B cell (primary cell): Measurements from ENCODE around the gene GAP43. TPM values are rescaled to one million over a fixed set of nuclear protein-coding genes. Genes with fewer than 3 reads are reported as not detected.
A peak's percentile ranks its signal among the peaks of the same experiment; 100 is the strongest.

ENCODE experiments used
- ATAC-seq: fragments of 200-7000 bp; cut with Tn5 transposase; one replicate; pipeline ENCODE4 v1.10.0; 2021; ENCODE audit warnings: low read depth, mild to moderate bottlenecking, moderate number of reproducible peaks, moderate library complexity
- CTCF ChIA-PET: fragments of 350-600 bp; sonication (Branson Sonifier 250); formaldehyde crosslinking; loops from one replicate; lab custom pipeline; 2021; ENCODE audit warnings: antibody characterized with exemption, inconsistent platforms; lab: Charles Lee
- POLR2A ChIA-PET: fragments of 350-600 bp; sonication (Branson Sonifier 250); formaldehyde crosslinking; loops from one replicate; lab custom pipeline; 2021; ENCODE audit warnings: antibody characterized with exemption; lab: Charles Lee
- DNase-seq: peaks from one replicate; pipeline ENCODE4 v3.0.0; 2013
- H2AFZ ChIP-seq: 2 replicates; pipeline ENCODE4 v1.6.1; 2012; ENCODE audit warnings: mild to moderate bottlenecking, low read depth, low read length; ENCODE audit not compliant: insufficient read depth, poor library complexity, severe bottlenecking
- H3K27ac ChIP-seq, 2 donors: 1 replicate in 1 of 2; 2 replicates in 1 of 2; pipeline ENCODE4 v1.5.1; 2012 to 2013; ENCODE audit warnings: low read length in 2 of 2, mild to moderate bottlenecking in 2 of 2, moderate library complexity in 1 of 2
- H3K27me3 ChIP-seq, 4 experiments: fragments of 200-600 bp in 1 of 4; sonication (generic) in 1 of 4; replicated peaks in 1 of 4; 1 replicate in 2 of 4; 2 replicates in 2 of 4; pipeline versions ENCODE4 v1.6.1 to v1.7.0; 2013 to 2016; ENCODE audit warnings: low read length in 3 of 4, mild to moderate bottlenecking in 2 of 4, mixed read lengths in 1 of 4, moderate library complexity in 1 of 4; ENCODE audit not compliant: insufficient read depth in 4 of 4, control insufficient read depth in 3 of 4; ENCODE audit errors: control extremely low read depth in 1 of 4
- H3K36me3 ChIP-seq, 2 experiments: replicated peaks in 1 of 2; 1 replicate in 1 of 2; 2 replicates in 1 of 2; pipeline versions ENCODE4 v1.6.1 to v1.7.1; 2013; ENCODE audit warnings: low read length in 1 of 2; ENCODE audit not compliant: insufficient read depth in 2 of 2, control insufficient read depth in 1 of 2; ENCODE audit errors: control extremely low read depth in 1 of 2, extremely low read depth in 1 of 2
- H3K4me1 ChIP-seq, 2 donors: fragments of 200-600 bp in 1 of 2; sonication (generic) in 1 of 2; 1 replicate in 1 of 2; 2 replicates in 1 of 2; pipeline versions ENCODE4 v1.5.1 to v1.6.1; 2013 to 2017; ENCODE audit warnings: low read length in 2 of 2; ENCODE audit not compliant: control insufficient read depth in 2 of 2, insufficient read depth in 2 of 2
- H3K4me2 ChIP-seq: replicated peaks from 2 replicates; pipeline ENCODE3; 2012; ENCODE audit warnings: mild to moderate bottlenecking, low read depth, low read length; ENCODE audit not compliant: poor library complexity, severe bottlenecking
- H3K4me3 ChIP-seq, 5 experiments: fragments of 200-600 bp in 1 of 5; sonication (generic) in 1 of 5; 1 replicate in 3 of 5; 2 replicates in 2 of 5; pipeline versions ENCODE4 v1.5.1 to v1.7.0; 2011 to 2016; ENCODE audit warnings: low read length in 4 of 5, mild to moderate bottlenecking in 4 of 5, low read depth in 2 of 5, control low read depth in 1 of 5, moderate library complexity in 1 of 5; ENCODE audit not compliant: insufficient read depth in 1 of 5; ENCODE audit errors: control extremely low read depth in 1 of 5, extremely low read depth in 1 of 5
- H3K79me2 ChIP-seq: fragments of 200-600 bp; sonication (generic); one replicate; pipeline ENCODE4 v1.6.0; 2016; ENCODE audit warnings: low read length; ENCODE audit not compliant: control insufficient read depth, insufficient read depth
- H3K9ac ChIP-seq: fragments of 200-600 bp; sonication (generic); 2 replicates; pipeline ENCODE4 v1.6.1; 2017; ENCODE audit warnings: mild to moderate bottlenecking, low read length, moderate library complexity
- H3K9me3 ChIP-seq, 3 donors: one replicate each; pipeline versions ENCODE4 v1.6.1 to v1.7.1; 2013; ENCODE audit warnings: low read length in 2 of 3; ENCODE audit not compliant: control insufficient read depth in 2 of 3, insufficient read depth in 1 of 3; ENCODE audit errors: control extremely low read depth in 1 of 3
- H4K20me1 ChIP-seq: 2 replicates; pipeline ENCODE4 v1.6.0; 2012; ENCODE audit warnings: mild to moderate bottlenecking, low read length; ENCODE audit not compliant: insufficient read depth, control insufficient read depth, poor library complexity, severe bottlenecking
- H3K27ac Mint-ChIP-seq: one replicate; pipeline ENCODE4 v1.8.0; 2021; ENCODE audit warnings: mixed read lengths
- H3K27me3 Mint-ChIP-seq: one replicate; pipeline ENCODE4 v1.8.0; 2021; ENCODE audit warnings: mixed read lengths
- H3K4me1 Mint-ChIP-seq: one replicate; pipeline ENCODE4 v1.8.0; 2021; ENCODE audit warnings: mixed read lengths
- H3K4me3 Mint-ChIP-seq: one replicate; pipeline ENCODE4 v1.8.0; 2021; ENCODE audit warnings: mixed read lengths
- H3K9me3 Mint-ChIP-seq: one replicate; pipeline ENCODE4 v1.8.0; 2022; ENCODE audit warnings: mixed read lengths; ENCODE audit not compliant: insufficient read depth
- CTCF ChIP-seq: fragments of 200-600 bp; IDR thresholded peaks from one replicate; pipeline ENCODE4 v1.8.0; 2022; ENCODE audit warnings: antibody characterized with exemption, mild to moderate bottlenecking
- EZH2 ChIP-seq: IDR thresholded peaks from 2 replicates; pipeline ENCODE4 v1.6.1; 2012; ENCODE audit warnings: borderline replicate concordance, low read depth, mild to moderate bottlenecking, moderate library complexity, low read length; ENCODE audit not compliant: insufficient read depth, poor library complexity, severe bottlenecking
- WGBS: methylation state at CpG from one replicate; pipeline ENCODE4 v1.1.5; 2013; ENCODE audit warnings: missing lambda C conversion rate; ENCODE audit not compliant: insufficient coverage; 5-methylcytosine and 5-hydroxymethylcytosine counted together
- intact Hi-C: fragments of 100-400 bp; cut with micrococcal nuclease; formaldehyde crosslinking; loops from one replicate; pipeline ENCODE4 v1.10.0; 2022
- polyA plus RNA-seq: library from polyadenylated mRNA; depleted of rRNA; stranded (reverse); fragments of >200 nt; gene quantifications from 2 replicates; pipeline ENCODE4 v1.2.3, GENCODE V29; 2012
- total RNA-seq, 2 donors: library from RNA; stranded (reverse); fragments of 120-200 nt in 1 of 2; gene quantifications; 1 replicate in 1 of 2; 2 replicates in 1 of 2; pipeline versions ENCODE4 v1.2.3 to v1.2.4, GENCODE V29; 2013 to 2022

The GAP43 gene
- total and polyA plus RNA-seq, 2 donors (not counting 1 experiment from before 2014, with no cell fraction given), result 0.04 TPM; not detected in 1

GRCh38 chr3:115659253-115660220 is 36.2 kb downstream of the GAP43 start:
- TF ChIP-seq CTCF (no peak), EZH2 (no peak)
- Histone ChIP-seq H3K4me3 (peak overlapping the region; percentile 56 to 93 (median 70)), H3K27me3 (no peaks in the 10 kb centered on the region), H3K79me2 (no peaks in the 10 kb centered on the region), H3K9ac (peak overlapping the region; percentile 92), H2AFZ (peak overlapping the region; percentile 94), H3K4me2 (peak overlapping the region; percentile 78), H3K4me1 (peaks cover 14 to 32% of the 10 kb centered on the region in 2 donors), H3K36me3 (no peaks in the 10 kb centered on the region), H3K9me3 (no peaks in the 10 kb centered on the region), H3K27ac (peak overlapping the region; percentile 88 to 93), H4K20me1 (no peaks in the 10 kb centered on the region)
- DNase-seq (peak; percentile 41), ATAC-seq (no peak)
- POLR2A ChIA-PET, result interaction anchor here (0.9 to 1.1 kb wide), 2 partner anchors 124 to 512 kb away, joined by 4 to 5 read pairs; no protein-coding TSS in a partner anchor
- H3K9me3 Mint-ChIP-seq, result no peaks in the 10 kb centered on the region
- intact Hi-C loops, result loop anchor here (2.0 to 10.0 kb wide), 2 partner anchors 33 to 145 kb away; no protein-coding TSS in a partner anchor
- H3K27me3 Mint-ChIP-seq, result no peaks in the 10 kb centered on the region
- H3K4me1 Mint-ChIP-seq, result peaks cover 39% of the 10 kb centered on the region
- CTCF ChIA-PET, result interaction anchor here (0.6 to 1.4 kb wide), 4 partner anchors 16 to 56 kb away, joined by 3 to 4 read pairs (median 3); no protein-coding TSS in a partner anchor
- 73% methylated on average over 3 of the region's 12 CpGs for WGBS
- peak overlapping the region; percentile 94 for H3K4me3 Mint-ChIP-seq
- H3K27ac Mint-ChIP-seq, result peak overlapping the region; percentile 100
